ENCODE data around the gene MRM2. TPM values are rescaled to one million over a fixed set of nuclear protein-coding genes. Genes with fewer than 3 reads are reported as not detected.

The MRM2 gene
- total RNA-seq, 2 donors from 2014 or later: 24.4 to 30.8 TPM

- peak overlapping the region; percentile 29 to 83 for H3K27ac Mint-ChIP-seq
- ATAC-seq (no peak), DNase-seq (ENCODE audit: low spot score in 2 of 2) (no peak)
- H3K36me3 Mint-ChIP-seq: peaks cover 4% of the 10 kb centered on the region in 2 donors
- H3K9me3 Mint-ChIP-seq: no peaks in the 10 kb centered on the region
These were observed 4.8 kb downstream of the MRM2 start for GRCh38 chr7:2237109-2237602.

GRCh38 chr7:2233926-2234325 is 8.1 kb downstream of the MRM2 start:
- Mint-ChIP-seq H3K9me3 (no peaks in the 10 kb centered on the region), H3K36me3 (peaks cover 0 to 6% of the 10 kb centered on the region in 2 donors), H3K27ac (peak overlapping the region; percentile 22 to 60)
- no peak for ATAC-seq
- DNase-seq (ENCODE audit: low spot score in 2 of 2): no peak

- DNase-seq (ENCODE audit: low spot score in 2 of 2): peak; percentile 91 to 94
- Mint-ChIP-seq H3K9me3 (no peaks in the 10 kb centered on the region), H3K36me3 (peaks cover 0 to 8% of the 10 kb centered on the region in 2 donors), H3K27ac (peak within 1 kb of the TSS; percentile 87 to 96)
- ATAC-seq: peak; percentile 93 to 94
These were observed 9.1 kb downstream of the MRM2 start, which contains the start of gene MAD1L1 for GRCh38 chr7:2232766-2233520. MAD1L1 (minus strand) TSS chr7:2232945; CDS start chr7:2230133, 2,812 bp downstream.

- peaks cover 0 to 13% of the 10 kb centered on the region in 2 donors for H3K36me3 Mint-ChIP-seq
These were observed 9.8 kb downstream of the MRM2 start for GRCh38 chr7:2231992-2232765.

GRCh38 chr7:2230882-2231281 is 11.1 kb downstream of the MRM2 start:
- no peak for DNase-seq (ENCODE audit: low spot score in 2 of 2)
- Mint-ChIP-seq H3K36me3 (peaks cover 0 to 13% of the 10 kb centered on the region in 2 donors), H3K9me3 (no peaks in the 10 kb centered on the region), H3K27ac (no peak overlapping the region)
- no peak for ATAC-seq

More at GRCh38 chr7:2231992-2232765, 9.8 kb downstream of the MRM2 start:
- ATAC-seq: peak; percentile 60 to 73
- DNase-seq (ENCODE audit: low spot score in 2 of 2): peak in 1 of 2 donors; percentile 36
- H3K27ac Mint-ChIP-seq: peak overlapping the region; percentile 87
- no peaks in the 10 kb centered on the region for H3K9me3 Mint-ChIP-seq

- DNase-seq (ENCODE audit: low spot score in 2 of 2): no peak
- Mint-ChIP-seq H3K9me3 (no peaks in the 10 kb centered on the region), H3K27ac (peak overlapping the region in 1 of 2 donors; percentile 70), H3K36me3 (peaks cover 0 to 13% of the 10 kb centered on the region in 2 donors)
- no peak for ATAC-seq
These were observed 11.8 kb downstream of the MRM2 start for GRCh38 chr7:2230226-2230625.

- ATAC-seq (no peak), DNase-seq (ENCODE audit: low spot score in 2 of 2) (no peak)
- Mint-ChIP-seq H3K9me3 (no peaks in the 10 kb centered on the region), H3K36me3 (peaks cover 0 to 13% of the 10 kb centered on the region in 2 donors), H3K27ac (peak overlapping the region in 1 of 2 donors; percentile 29)
These were observed 12.5 kb downstream of the MRM2 start for GRCh38 chr7:2229467-2229866.

- H3K27ac Mint-ChIP-seq: no peak overlapping the region
These were observed 13.1 kb downstream of the MRM2 start for GRCh38 chr7:2228921-2229320.

GRCh38 chr7:2227699-2228098 is 14.3 kb downstream of the MRM2 start:
- Mint-ChIP-seq H3K9me3 (no peaks in the 10 kb centered on the region), H3K27ac (no peak overlapping the region), H3K36me3 (peaks cover 0 to 13% of the 10 kb centered on the region in 2 donors)
- no peak for DNase-seq (ENCODE audit: low spot score in 2 of 2)
- ATAC-seq: no peak

More at GRCh38 chr7:2228921-2229320, 13.1 kb downstream of the MRM2 start:
- Mint-ChIP-seq H3K36me3 (peaks cover 0 to 13% of the 10 kb centered on the region in 2 donors), H3K9me3 (no peaks in the 10 kb centered on the region)
- DNase-seq (ENCODE audit: low spot score in 2 of 2) (no peak), ATAC-seq (no peak)

- DNase-seq (ENCODE audit: low spot score in 2 of 2) (no peak), ATAC-seq (no peak)
- peaks cover 0 to 7% of the 10 kb centered on the region in 2 donors for H3K36me3 Mint-ChIP-seq
- H3K9me3 Mint-ChIP-seq: no peaks in the 10 kb centered on the region
- H3K27ac Mint-ChIP-seq: no peak overlapping the region
These were observed 16.2 kb downstream of the MRM2 start for GRCh38 chr7:2225830-2226229.

GRCh38 chr7:2225336-2225735 is 16.7 kb downstream of the MRM2 start:
- DNase-seq (ENCODE audit: low spot score in 2 of 2) (no peak), ATAC-seq (no peak)
- H3K36me3 Mint-ChIP-seq: peaks cover 0 to 7% of the 10 kb centered on the region in 2 donors
- peak overlapping the region in 1 of 2 donors; percentile 65 for H3K27ac Mint-ChIP-seq
- H3K9me3 Mint-ChIP-seq: no peaks in the 10 kb centered on the region

- Mint-ChIP-seq H3K27ac (no peak overlapping the region), H3K9me3 (no peaks in the 10 kb centered on the region), H3K36me3 (peaks cover 0 to 7% of the 10 kb centered on the region in 2 donors)
- ATAC-seq: no peak
- no peak for DNase-seq (ENCODE audit: low spot score in 2 of 2)
These were observed 17.1 kb downstream of the MRM2 start for GRCh38 chr7:2224934-2225333.

- Mint-ChIP-seq H3K36me3 (peaks cover 0 to 7% of the 10 kb centered on the region in 2 donors), H3K9me3 (no peaks in the 10 kb centered on the region), H3K27ac (peak overlapping the region in 1 of 2 donors; percentile 78)
- ATAC-seq: no peak
- DNase-seq (ENCODE audit: low spot score in 2 of 2): no peak
These were observed 17.5 kb downstream of the MRM2 start for GRCh38 chr7:2224491-2224928.

- no peak overlapping the region for H3K27ac Mint-ChIP-seq
- DNase-seq (ENCODE audit: low spot score in 2 of 2) (no peak), ATAC-seq (no peak)
- no peaks in the 10 kb centered on the region for H3K9me3 Mint-ChIP-seq
- H3K36me3 Mint-ChIP-seq: peaks cover 0 to 7% of the 10 kb centered on the region in 2 donors
These were observed 18.7 kb downstream of the MRM2 start for GRCh38 chr7:2223321-2223720.

- DNase-seq (ENCODE audit: low spot score in 2 of 2) (no peak), ATAC-seq (no peak)
- H3K9me3 Mint-ChIP-seq: no peaks in the 10 kb centered on the region
- no peak overlapping the region for H3K27ac Mint-ChIP-seq
- H3K36me3 Mint-ChIP-seq: peaks cover 0 to under 1% of the 10 kb centered on the region in 2 donors
These were observed 19.5 kb downstream of the MRM2 start for GRCh38 chr7:2222516-2222915.

GRCh38 chr7:2220954-2221353 is 21.1 kb downstream of the MRM2 start:
- Mint-ChIP-seq H3K36me3 (peaks cover 1 to 3% of the 10 kb centered on the region in 2 donors), H3K27ac (no peak overlapping the region), H3K9me3 (no peaks in the 10 kb centered on the region)
- no peak for ATAC-seq
- DNase-seq (ENCODE audit: low spot score in 2 of 2): no peak

- no peak overlapping the region for H3K27ac Mint-ChIP-seq
- H3K36me3 Mint-ChIP-seq: peaks cover 6 to 7% of the 10 kb centered on the region in 2 donors
- ATAC-seq: no peak
- no peaks in the 10 kb centered on the region for H3K9me3 Mint-ChIP-seq
- DNase-seq (ENCODE audit: low spot score in 2 of 2): no peak
These were observed 21.5 kb downstream of the MRM2 start for GRCh38 chr7:2220506-2220905.

Measured in activated naive CD4-positive, alpha-beta T cell treated with anti-CD3 and anti-CD28 coated beads, Interleukin-2, amount 50 U/mL, for 72 hours (primary cell).